HG03025 (cell line): Measurements from ENCODE around the gene EFCAB6.

Source experiments
- ATAC-seq: cut with Tn5 transposase; IDR thresholded peaks from one replicate; pipeline ENCODE4 v1.9.1; 2021; ENCODE audit warnings: mild to moderate bottlenecking, moderate library complexity; ENCODE audit not compliant: unreplicated experiment, low FRiP score

The EFCAB6 gene

GRCh38 chr22:43818981-43819380 is 6.9 kb upstream of the EFCAB6 start:
- no peak for ATAC-seq

- no peak for ATAC-seq
Measured at GRCh38 chr22:43817402-43817801, 5.3 kb upstream of the EFCAB6 start.

- no peak for ATAC-seq
Measured at GRCh38 chr22:43814264-43814663, 2.2 kb upstream of the EFCAB6 start.

DNA sequence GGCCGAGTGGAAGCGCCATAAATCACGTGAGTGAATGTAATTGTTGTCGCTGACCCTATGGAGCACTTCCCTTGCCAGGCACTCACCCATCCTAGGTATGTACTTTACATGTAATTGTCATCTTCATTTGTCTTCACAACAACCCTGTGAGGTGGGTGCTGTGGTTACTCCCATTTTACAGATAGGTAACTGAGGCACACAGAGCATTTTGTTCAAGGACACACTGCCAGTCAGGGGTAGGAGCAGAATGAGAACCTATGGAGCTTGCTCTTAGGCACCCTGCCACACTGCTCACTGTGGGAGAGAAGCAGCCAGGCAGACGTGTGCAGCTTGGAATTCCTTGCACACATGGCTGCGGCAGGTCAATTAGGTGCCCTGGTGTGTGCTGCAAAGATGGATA is 785 bp upstream of the EFCAB6 start:
- no peak for ATAC-seq

DNA sequence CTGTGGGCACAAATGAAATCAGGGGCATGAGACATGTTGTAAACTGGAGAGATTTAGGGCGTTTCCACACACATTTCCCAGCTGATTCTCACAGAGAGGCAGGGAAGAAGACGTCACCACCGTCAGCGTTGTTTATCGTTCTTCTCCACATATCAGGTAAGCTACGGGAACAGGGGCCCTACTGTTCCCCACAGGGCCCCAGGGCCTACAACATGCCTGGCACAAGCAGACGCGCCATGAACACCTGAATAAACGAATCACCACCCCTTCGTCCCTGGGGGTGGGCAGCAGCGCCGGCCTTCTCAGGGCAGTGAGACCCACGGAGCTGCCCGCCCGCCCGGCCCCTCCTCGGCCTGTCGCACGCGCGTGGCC is 342 bp downstream of the EFCAB6 start:
- ATAC-seq, result peak; percentile 21

DNA sequence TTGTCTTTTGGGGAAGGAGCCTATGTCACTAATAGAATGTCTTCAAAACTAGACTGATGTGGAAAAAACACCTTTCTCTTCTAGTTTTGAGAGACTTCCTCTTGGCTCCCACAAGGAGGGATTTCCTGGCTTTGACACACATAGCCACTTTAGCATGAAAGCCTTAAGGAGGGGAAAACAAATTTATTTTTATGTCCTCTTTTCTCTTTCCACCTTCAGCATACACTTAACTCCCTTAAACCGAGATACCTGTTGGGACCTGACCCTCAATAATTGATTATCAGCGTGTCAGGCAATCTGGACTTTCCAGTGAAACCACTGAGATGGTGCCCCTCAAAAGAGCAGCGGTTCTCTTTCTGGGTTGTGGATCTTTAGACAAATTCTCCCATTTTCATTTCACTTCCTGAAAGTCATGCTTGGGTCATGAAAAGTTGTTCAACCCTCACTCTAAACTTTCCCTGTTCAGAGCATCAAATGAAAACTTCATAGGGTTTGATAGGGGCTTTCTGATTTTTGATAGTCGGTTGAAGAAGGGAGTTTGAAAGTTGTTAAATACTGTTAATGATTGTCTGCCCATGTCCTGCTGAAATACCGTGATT is 9.1 kb downstream of the EFCAB6 start:
- no peak for ATAC-seq

DNA sequence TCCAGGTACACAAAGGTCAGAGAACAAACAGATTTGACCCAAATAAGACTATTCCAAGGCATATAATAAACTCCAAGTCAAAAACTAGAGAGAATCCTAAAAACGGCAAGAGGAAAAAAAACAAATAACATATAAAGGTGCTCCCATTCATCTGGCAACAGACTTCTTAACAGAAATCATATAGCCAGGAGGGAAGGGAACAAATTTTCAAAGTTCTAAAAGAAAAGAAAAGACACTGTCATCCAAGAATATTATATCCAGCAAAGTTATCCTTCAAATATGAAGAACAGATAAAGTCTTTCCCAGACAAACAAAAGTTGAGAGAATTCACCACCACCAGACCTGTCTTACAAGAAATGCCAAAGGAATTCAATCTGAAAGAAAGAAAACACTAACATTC is 11.1 kb downstream of the EFCAB6 start:
- no peak for ATAC-seq

- ATAC-seq, result no peak
Measured at GRCh38 chr22:43798492-43798891, 13.6 kb downstream of the EFCAB6 start.

DNA sequence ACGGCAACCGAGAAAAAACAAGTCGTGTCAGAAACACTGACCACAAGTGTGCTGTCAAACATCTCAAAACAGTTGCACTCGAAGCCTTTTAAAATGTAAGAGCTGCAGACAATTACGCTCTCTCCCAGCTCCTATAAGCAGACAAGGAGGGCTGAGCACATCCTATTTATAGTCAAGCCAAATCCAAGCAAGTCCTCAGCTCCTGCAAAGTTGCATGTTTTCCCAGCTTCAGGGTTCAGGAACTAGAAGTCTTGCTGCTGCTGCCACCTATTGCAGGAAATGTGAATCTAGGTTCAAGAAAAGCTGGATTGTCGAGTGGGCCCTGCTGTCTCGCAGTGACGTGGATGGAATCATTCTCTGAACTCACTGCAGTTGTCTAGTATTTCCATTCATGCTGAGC is 15.5 kb downstream of the EFCAB6 start:
- no peak for ATAC-seq

DNA sequence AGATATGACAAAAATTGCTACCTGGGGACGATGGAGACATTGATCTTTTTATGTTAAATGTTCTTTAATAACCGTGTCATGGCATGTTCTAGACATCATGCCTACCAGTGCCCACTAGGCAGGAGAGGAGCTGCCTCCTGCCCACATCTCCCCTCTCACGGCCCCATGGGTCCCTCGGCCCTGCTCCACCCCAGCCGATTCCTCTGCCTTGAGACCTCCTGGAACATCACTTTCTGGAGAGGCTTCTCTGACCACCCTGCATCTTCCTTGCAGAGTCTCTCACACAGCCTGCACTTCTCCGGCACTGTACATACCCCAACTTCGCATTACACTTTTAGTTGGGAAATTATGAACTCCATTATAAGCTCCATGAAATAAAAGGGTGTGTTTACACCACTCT is 16.8 kb downstream of the EFCAB6 start:
- ATAC-seq, result no peak

GRCh38 chr22:43792905-43793304 is 19.2 kb downstream of the EFCAB6 start:
- ATAC-seq, result no peak

- ATAC-seq, result no peak
Measured at GRCh38 chr22:43789452-43789851, 22.7 kb downstream of the EFCAB6 start.

DNA sequence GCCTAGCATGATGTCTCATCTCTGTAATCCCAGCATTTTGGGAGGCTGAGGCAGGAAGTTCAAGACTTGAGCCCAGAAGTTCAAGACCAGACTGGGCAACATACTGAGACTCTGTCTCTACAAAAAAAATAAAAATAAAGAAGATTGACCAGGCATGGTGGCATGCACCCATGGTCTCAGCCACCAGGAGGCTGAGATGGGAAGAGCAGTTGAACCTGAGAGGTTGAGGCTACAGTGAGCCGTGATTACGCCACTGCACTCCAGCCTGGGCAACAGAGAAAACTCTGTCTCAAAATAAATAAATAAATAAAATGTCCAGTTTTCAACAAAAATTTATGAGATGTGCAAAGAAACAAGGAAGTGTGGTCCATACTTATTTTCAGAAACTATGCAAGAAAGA is 28.3 kb downstream of the EFCAB6 start:
- ATAC-seq, result no peak

DNA sequence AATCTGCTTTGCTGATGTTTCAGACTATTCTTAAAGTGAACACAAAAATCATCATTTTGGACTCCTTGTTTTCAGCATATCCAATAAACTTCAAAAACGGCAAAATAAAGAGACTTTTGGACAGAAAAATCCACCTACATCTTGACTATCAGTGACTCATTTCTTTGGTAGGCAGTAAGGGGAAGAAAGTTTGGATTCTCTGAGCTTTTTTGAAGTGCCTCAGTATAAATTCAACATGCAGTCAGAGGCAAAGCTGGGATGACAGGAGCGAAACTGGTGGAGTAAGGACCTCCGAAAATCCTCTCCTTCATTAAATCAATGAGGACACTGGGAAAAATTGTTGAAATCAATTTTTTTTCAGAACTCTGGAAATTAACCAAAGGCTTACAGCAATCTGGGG is 29.7 kb downstream of the EFCAB6 start:
- no peak for ATAC-seq

DNA sequence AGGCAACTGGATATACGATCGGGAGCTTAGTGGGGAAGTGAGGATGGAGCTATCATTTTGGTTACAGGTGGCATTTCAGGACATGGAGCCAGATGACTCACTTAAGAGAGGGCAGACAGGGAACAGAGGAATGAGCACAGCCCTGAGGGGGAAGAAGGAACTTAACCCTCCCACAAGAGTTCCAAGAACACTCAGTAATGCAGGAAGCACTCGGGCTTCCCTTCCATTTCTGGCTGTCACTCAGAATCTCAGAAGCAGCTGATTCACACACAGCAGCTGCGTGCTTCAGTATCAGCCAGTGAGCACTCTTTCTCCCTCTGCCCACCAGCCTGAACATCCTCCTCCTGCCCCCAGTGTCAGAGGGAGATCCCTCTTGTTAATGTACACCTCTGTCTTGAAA is 34.8 kb downstream of the EFCAB6 start:
- ATAC-seq, result no peak

DNA sequence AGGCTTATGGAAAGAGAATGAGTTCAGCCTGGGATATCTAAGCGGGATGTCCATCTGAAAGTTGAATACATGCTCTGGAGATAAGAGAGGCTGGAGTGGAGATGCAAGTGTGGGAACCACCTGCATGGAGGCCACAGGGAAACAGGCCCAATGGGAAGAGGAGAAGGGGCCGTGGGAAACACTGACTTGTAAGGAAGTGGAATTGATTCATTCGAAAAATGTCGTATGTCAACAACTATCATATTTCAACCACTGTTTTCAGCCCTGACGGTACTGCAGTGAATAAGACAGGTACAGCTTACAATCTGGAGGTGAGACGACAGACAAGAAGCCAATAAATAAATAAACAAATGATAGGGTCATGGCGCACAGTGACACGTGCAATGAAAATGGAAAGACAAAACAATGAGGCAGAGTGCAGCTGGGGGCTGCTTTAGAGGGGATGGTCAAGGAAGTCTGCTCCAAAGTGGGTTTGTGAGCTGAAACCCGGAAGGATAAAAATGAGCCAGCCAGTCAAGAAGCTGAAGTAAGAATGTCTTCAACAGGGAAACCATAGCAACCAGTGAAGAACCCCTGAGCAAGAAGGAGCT is 35.9 kb downstream of the EFCAB6 start:
- ATAC-seq, result no peak

- ATAC-seq, result no peak
Measured at GRCh38 chr22:43774318-43774915, 37.7 kb downstream of the EFCAB6 start.

DNA sequence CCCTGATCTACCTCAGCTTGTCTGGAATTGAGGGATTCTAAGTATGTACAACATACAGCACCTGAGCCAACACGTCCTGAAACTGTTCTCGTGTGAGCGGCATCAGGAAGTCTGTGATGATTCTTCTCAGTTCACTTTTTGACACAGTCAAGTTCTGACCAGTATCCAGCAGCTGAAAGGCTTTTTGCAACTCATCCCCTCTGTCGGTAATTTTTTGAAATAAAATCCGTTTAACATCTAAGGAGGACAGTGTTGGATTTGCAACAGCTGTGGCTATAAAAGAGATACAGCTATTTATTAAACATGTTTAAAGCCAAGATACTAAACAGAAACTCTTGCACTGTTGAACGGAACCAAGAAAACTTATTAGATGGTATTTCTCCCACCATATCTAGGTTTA is 39.3 kb downstream of the EFCAB6 start:
- no peak for ATAC-seq

- no peak for ATAC-seq
Measured at GRCh38 chr22:43755452-43755851, 56.7 kb downstream of the EFCAB6 start.

DNA sequence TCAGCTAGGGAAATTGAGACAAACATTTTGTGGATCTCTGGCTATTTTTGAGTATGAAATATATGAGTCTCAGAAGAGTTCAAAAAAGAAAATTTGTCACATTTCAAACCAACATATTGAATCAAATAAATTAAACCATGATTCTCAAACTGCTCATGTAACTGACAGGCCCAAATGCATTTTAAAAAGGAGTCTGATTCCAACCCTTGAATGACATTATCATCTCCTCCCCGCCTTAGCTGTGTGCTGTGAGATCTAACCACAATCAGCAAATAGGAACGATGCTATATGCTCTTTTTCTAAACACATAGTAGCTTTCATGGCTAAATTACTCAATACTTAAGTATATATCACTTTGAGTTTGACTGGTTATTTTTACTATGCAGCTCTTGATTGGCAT is 57.1 kb downstream of the EFCAB6 start:
- ATAC-seq, result no peak

- no peak for ATAC-seq
Measured at GRCh38 chr22:43754176-43754575, 57.9 kb downstream of the EFCAB6 start.

GRCh38 chr22:43753688-43754087 is 58.4 kb downstream of the EFCAB6 start:
- ATAC-seq, result no peak
